GM12872 (cell line): ENCODE data around the gene USP10.

ENCODE experiments used
- CTCF ChIP-seq: IDR thresholded peaks from 3 replicates; pipeline ENCODE4 v1.5.1; 2011; ENCODE audit warnings: low read depth, mild to moderate bottlenecking, low read length, moderate library complexity; ENCODE audit not compliant: insufficient read depth

Gene USP10

GRCh38 chr16:84768061-84768807 lies 68.4 kb downstream of the USP10 start:
- TF ChIP-seq CTCF = no peak

GRCh38 chr16:84768808-84769197 lies 69.0 kb downstream of the USP10 start:
- no peak for TF ChIP-seq CTCF

- no peak for TF ChIP-seq CTCF
These were observed 69.6 kb downstream of the USP10 start for GRCh38 chr16:84769416-84769815.

- no peak for TF ChIP-seq CTCF
These were observed 73.5 kb downstream of the USP10 start for GRCh38 chr16:84773312-84773711.

- no peak for TF ChIP-seq CTCF
These were observed 75.0 kb downstream of the USP10 start for GRCh38 chr16:84774810-84775209.

GRCh38 chr16:84775262-84775810 lies 75.5 kb downstream of the USP10 start:
- no peak for TF ChIP-seq CTCF

- TF ChIP-seq CTCF = no peak
These were observed 77.6 kb downstream of the USP10 start for GRCh38 chr16:84777435-84777834.
